22Rv1 (cell line): ENCODE results near the gene STON1.
"Not testable (repeated sequence)": the region's sequence is repeated elsewhere in the genome, so short reads cannot be mapped to it uniquely, and the experiment has no call there.

Experiments
- H3K27ac ChIP-seq: fragments of 450-650 bp; 2 replicates; pipeline ENCODE4 v1.5.1; 2017
- CTCF ChIP-seq: fragments of 450-650 bp; IDR thresholded peaks from 2 replicates; pipeline ENCODE4 v1.5.1; 2017; ENCODE audit warnings: mild to moderate bottlenecking
- ZFX ChIP-seq: fragments of 450-650 bp; IDR thresholded peaks from 2 replicates; pipeline ENCODE4 v1.6.1; 2017; ENCODE audit warnings: antibody characterized with exemption, borderline replicate concordance

Gene STON1

DNA sequence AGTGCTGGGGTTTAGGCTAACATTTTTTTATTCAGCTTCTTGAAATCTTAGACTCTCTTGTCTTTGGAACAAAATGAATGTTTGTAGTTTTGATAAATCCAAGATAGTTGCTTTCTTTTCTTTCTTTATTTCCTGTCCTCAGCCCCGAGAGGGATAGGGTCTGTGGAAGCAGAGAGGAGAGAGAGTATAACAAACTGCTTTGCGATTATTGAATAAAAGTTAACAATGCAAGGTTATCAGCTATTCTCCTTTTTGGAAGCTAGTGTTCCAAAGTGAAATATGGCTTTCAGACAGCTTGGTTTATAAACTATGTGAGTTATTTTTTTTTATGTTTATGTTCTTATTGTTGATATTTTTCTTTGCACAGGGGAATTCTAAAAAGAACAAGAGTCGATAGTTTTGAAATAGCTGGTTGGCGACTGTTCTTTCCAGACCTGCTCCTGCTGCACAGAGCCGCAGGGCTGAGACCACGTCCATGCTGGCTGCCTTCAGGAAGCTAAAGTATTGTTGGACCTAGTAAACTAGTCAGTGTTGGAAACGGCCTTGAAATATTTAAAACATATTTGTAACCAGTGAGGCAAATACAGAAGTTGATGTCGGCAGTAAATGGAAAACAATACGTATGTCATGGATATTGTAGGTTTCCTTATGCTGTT lies 15.5 kb upstream of the STON1 start:
- H3K27ac ChIP-seq = no peak overlapping the region
- TF ChIP-seq ZFX (no peak), CTCF (no peak)

- H3K27ac ChIP-seq = no peak overlapping the region
- TF ChIP-seq CTCF (no peak), ZFX (no peak)
Observed at GRCh38 chr2:48515513-48515985, 14.4 kb upstream of the STON1 start.

GRCh38 chr2:48519593-48519992 lies 10.4 kb upstream of the STON1 start:
- no peak overlapping the region for H3K27ac ChIP-seq
- no peak for TF ChIP-seq CTCF
- TF ChIP-seq ZFX = no peak

GRCh38 chr2:48524756-48525155 lies 5.2 kb upstream of the STON1 start:
- not testable (repeated sequence) for H3K27ac ChIP-seq

- TF ChIP-seq ZFX (no peak), CTCF (no peak)
- H3K27ac ChIP-seq = no peak overlapping the region
Observed at GRCh38 chr2:48525269-48525943, 4.5 kb upstream of the STON1 start.

DNA sequence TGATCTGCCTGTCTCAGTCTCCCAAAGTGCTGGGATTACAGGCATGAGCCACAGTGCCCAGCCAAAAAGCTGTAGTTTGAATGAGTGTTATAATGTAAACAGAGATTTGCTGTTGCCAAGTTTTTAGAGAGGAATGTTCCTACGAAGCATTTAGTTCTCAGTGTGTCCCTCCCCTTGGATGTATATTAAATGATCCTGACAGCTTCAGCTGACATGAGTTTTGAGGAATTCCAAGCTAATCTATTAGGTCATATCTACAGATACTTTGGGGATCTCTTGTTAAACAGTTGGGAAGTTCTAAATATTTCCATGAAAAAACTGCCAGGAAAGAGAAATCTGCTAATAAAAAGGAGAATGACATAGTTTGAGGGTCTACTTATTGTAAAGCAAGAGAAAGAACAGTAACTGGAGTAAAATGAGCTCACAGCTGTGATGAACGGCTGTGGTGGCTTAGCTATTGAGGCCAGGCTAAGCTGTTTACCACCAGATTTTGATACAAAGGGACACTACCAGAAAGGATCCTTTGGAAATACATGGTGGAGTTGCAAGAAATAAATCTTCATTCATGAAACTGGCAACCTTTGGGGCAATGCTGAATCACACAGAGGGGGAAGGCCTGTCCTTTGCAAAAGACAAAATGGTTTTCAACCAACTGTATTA lies 2.6 kb upstream of the STON1 start:
- TF ChIP-seq ZFX = no peak
- no peak for TF ChIP-seq CTCF
- no peak overlapping the region for H3K27ac ChIP-seq

GRCh38 chr2:48528431-48528830 lies 1.5 kb upstream of the STON1 start:
- H3K27ac ChIP-seq = no peak overlapping the region
- TF ChIP-seq ZFX = no peak
- no peak for TF ChIP-seq CTCF
